Measurements from ENCODE around the gene LGI1. TPM values are rescaled to one million over a fixed set of nuclear protein-coding genes. Genes with fewer than 3 reads are reported as not detected.

The LGI1 gene
- total RNA-seq, 2 donors from 2014 or later, result not detected

GRCh38 chr10:93760490-93760889 lies 2.8 kb downstream of the LGI1 start:
- Mint-ChIP-seq H3K36me3 (ENCODE audit: insufficient read depth in 2 of 2) (no peaks in the 10 kb centered on the region), H3K4me3 (no peak overlapping the region), H3K27ac (no peak overlapping the region), H3K9me3 (no peaks in the 10 kb centered on the region), H3K27me3 (ENCODE audit: low read depth) (peaks cover 60% of the 10 kb centered on the region), H3K4me1 (ENCODE audit: low read depth) (peaks cover 13% of the 10 kb centered on the region)
- no peak for ATAC-seq (replicated peaks in 1 of 2)
- no peak for DNase-seq

DNA sequence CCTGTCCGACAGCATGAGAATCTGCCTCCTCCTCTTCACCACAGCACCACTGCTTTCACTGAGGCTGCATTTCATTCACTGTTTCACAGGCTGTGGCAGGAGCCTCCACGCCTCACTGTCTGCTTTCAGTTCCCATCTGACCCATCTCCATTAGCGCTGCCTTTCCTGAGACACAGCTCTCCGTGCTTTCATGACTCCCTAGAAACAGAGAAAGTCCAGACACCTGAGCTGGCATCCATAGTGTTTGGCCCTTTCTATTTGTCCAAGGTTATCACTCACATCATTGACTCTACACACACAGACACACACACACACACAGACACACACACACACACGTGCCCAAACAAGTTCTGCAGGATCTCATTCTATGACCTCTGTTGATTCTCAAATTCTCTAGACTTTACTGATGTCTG lies 5.2 kb downstream of the LGI1 start:
- peaks cover 9% of the 10 kb centered on the region for H3K4me1 Mint-ChIP-seq (ENCODE audit: low read depth)
- no peak for ATAC-seq (replicated peaks in 1 of 2)

DNA sequence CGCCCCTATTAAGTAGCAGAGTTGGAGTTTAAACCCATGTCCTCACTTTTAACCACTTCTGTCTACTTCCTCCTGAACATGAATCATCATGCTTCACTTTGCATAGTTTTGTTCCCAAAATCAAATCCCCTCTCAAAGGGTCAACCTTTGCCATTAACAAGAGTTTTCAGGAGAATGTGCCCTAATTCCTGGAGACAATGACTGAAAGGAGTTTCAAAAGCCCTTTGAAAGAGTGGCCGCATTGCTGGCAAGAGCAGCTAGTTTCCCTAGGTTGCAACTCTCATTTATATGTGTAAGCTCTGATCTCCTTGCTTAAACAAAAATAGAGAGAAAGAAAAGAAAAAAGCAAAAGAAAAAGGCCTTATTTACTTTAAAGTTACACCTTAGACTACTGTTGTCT lies 9.2 kb downstream of the LGI1 start:
- DNase-seq (no peak), ATAC-seq (replicated peaks in 1 of 2) (no peak)
- Mint-ChIP-seq H3K36me3 (ENCODE audit: insufficient read depth in 2 of 2) (no peaks in the 10 kb centered on the region), H3K4me1 (ENCODE audit: low read depth) (no peaks in the 10 kb centered on the region), H3K9me3 (no peaks in the 10 kb centered on the region), H3K4me3 (no peak overlapping the region), H3K27ac (no peak overlapping the region), H3K27me3 (ENCODE audit: low read depth) (peaks cover 17% of the 10 kb centered on the region)

More for the DNA sequence above, 5.2 kb downstream of the LGI1 start:
- no peak overlapping the region for H3K27ac Mint-ChIP-seq
- peaks cover 48% of the 10 kb centered on the region for H3K27me3 Mint-ChIP-seq (ENCODE audit: low read depth)
- DNase-seq, result no peak
- H3K4me3 Mint-ChIP-seq, result no peak overlapping the region
- H3K9me3 Mint-ChIP-seq, result no peaks in the 10 kb centered on the region
- H3K36me3 Mint-ChIP-seq (ENCODE audit: insufficient read depth in 2 of 2), result no peaks in the 10 kb centered on the region

DNA sequence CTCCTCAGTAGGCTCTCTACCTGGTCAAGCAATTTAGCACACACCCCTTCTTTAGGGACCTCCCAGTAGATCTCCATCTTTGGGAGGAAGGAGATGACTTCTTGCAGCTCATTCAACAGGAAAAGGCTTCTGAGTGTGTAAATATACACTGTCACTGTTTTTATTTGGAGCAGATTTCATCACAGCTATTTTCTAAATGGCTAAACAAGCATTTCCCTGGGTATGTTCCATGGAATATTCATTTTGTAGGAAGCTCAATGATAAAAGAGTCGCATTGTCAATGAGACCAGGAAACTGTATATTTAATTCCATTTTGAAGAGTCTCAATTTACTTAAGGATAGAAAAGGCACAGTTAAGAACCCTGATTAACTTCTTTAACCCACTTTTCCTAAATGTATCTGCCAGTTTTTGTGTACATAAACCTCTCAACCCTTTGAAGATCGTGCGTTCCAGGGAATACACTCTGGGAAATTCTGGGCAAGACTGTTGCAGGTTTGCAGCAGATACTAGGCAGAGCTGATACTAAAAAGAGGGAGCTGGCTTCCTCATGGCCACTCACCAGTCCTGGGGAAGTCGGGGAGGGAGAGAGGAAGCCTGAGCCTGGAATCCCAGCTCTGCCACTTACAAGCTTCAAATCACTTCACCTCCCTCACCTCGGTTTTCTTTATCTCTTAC lies 10.1 kb downstream of the LGI1 start:
- Mint-ChIP-seq H3K4me1 (ENCODE audit: low read depth) (no peaks in the 10 kb centered on the region), H3K9me3 (no peaks in the 10 kb centered on the region), H3K4me3 (no peak overlapping the region), H3K27me3 (ENCODE audit: low read depth) (peaks cover 14% of the 10 kb centered on the region), H3K36me3 (ENCODE audit: insufficient read depth in 2 of 2) (no peaks in the 10 kb centered on the region), H3K27ac (no peak overlapping the region)
- no peak for DNase-seq
- no peak for ATAC-seq (replicated peaks in 1 of 2)

- no peaks in the 10 kb centered on the region for H3K9me3 Mint-ChIP-seq
- no peak overlapping the region for H3K4me3 Mint-ChIP-seq
- H3K27ac Mint-ChIP-seq, result no peak overlapping the region
- H3K4me1 Mint-ChIP-seq (ENCODE audit: low read depth), result no peaks in the 10 kb centered on the region
- H3K36me3 Mint-ChIP-seq (ENCODE audit: insufficient read depth in 2 of 2), result no peaks in the 10 kb centered on the region
- H3K27me3 Mint-ChIP-seq (ENCODE audit: low read depth), result peaks cover 7% of the 10 kb centered on the region
- DNase-seq, result no peak
- no peak for ATAC-seq (replicated peaks in 1 of 2)
Observed at GRCh38 chr10:93768892-93769291, 11.2 kb downstream of the LGI1 start.

DNA sequence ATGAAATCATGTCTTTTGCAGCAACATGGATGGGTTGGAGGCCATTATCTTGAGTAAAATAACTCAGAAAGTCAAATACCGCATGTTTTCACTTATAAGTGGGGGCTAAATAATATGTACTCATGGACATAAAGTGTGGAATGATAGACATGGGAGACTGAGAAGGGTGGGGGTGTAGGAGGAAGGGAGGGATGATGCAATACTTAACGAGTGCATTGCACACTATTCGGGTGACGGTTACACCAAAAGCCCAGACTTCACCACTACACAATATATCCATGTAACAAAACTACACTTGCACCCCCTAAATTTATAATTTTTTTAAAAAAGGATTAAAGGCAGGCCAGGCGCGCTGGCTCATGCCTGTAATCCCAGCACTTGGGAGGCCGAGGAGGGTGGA lies 13.6 kb downstream of the LGI1 start:
- H3K27ac Mint-ChIP-seq, result no peak overlapping the region

GRCh38 chr10:93773120-93773519 lies 15.4 kb downstream of the LGI1 start:
- H3K4me3 Mint-ChIP-seq, result no peak overlapping the region
- no peaks in the 10 kb centered on the region for H3K9me3 Mint-ChIP-seq
- H3K27me3 Mint-ChIP-seq (ENCODE audit: low read depth), result peaks cover 25% of the 10 kb centered on the region
- H3K36me3 Mint-ChIP-seq (ENCODE audit: insufficient read depth in 2 of 2), result no peaks in the 10 kb centered on the region
- H3K4me1 Mint-ChIP-seq (ENCODE audit: low read depth), result no peaks in the 10 kb centered on the region
- no peak overlapping the region for H3K27ac Mint-ChIP-seq
- ATAC-seq (replicated peaks in 1 of 2), result no peak
- no peak for DNase-seq

More for the DNA sequence above, 13.6 kb downstream of the LGI1 start:
- H3K4me3 Mint-ChIP-seq, result no peak overlapping the region
- no peaks in the 10 kb centered on the region for H3K36me3 Mint-ChIP-seq (ENCODE audit: insufficient read depth in 2 of 2)
- no peaks in the 10 kb centered on the region for H3K9me3 Mint-ChIP-seq
- no peak for DNase-seq
- no peaks in the 10 kb centered on the region for H3K4me1 Mint-ChIP-seq (ENCODE audit: low read depth)
- H3K27me3 Mint-ChIP-seq (ENCODE audit: low read depth), result peaks cover 21% of the 10 kb centered on the region
- ATAC-seq (replicated peaks in 1 of 2), result no peak

- no peaks in the 10 kb centered on the region for H3K9me3 Mint-ChIP-seq
- no peaks in the 10 kb centered on the region for H3K36me3 Mint-ChIP-seq (ENCODE audit: insufficient read depth in 2 of 2)
- no peak overlapping the region for H3K27ac Mint-ChIP-seq
- no peak overlapping the region for H3K4me3 Mint-ChIP-seq
- ATAC-seq (replicated peaks in 1 of 2), result no peak
- peaks cover 29% of the 10 kb centered on the region for H3K27me3 Mint-ChIP-seq (ENCODE audit: low read depth)
- no peak for DNase-seq
- no peaks in the 10 kb centered on the region for H3K4me1 Mint-ChIP-seq (ENCODE audit: low read depth)
Observed at GRCh38 chr10:93773705-93774104, 16.0 kb downstream of the LGI1 start.

DNA sequence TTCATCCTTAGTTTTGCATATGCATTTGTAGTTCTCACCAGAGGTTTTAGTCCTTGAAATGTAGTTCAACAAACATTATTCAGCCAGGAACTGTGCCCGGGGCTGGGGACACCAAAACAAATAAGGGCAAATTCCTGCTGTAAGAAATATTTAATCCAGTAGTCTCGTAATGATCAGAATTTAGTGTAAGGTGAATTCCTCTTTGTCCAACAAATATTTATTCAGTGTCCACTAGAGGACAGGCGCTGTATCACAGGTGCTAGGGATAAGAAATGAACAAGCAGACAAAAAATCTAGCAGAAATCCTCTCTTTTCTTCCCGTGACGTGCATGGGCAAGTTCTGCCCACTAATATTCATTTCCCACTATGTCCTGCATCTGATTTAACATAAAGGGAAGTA lies 17.6 kb downstream of the LGI1 start:
- peaks cover 34% of the 10 kb centered on the region for H3K27me3 Mint-ChIP-seq (ENCODE audit: low read depth)
- H3K36me3 Mint-ChIP-seq (ENCODE audit: insufficient read depth in 2 of 2), result no peaks in the 10 kb centered on the region
- H3K27ac Mint-ChIP-seq, result no peak overlapping the region
- no peak for ATAC-seq (replicated peaks in 1 of 2)
- DNase-seq, result no peak
- no peak overlapping the region for H3K4me3 Mint-ChIP-seq
- no peaks in the 10 kb centered on the region for H3K9me3 Mint-ChIP-seq
- H3K4me1 Mint-ChIP-seq (ENCODE audit: low read depth), result no peaks in the 10 kb centered on the region

DNA sequence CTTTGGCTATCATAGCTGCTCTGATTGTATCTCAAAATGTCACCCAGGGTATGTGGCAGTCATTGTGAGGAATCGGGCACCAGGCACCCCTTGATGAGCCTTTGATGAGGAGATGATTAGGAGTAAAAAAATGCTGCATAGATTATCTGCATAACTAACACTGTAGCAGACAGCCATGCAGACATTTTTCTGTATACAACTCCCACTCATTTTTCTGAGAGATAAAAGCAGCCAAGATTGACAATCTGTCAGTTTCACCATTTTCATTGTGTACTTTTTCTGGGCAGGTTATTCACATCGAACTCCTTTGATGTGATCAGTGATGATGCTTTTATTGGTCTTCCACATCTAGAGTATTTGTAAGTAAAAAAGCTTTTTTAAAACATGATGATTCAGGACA lies 19.4 kb downstream of the LGI1 start:
- Mint-ChIP-seq H3K27ac (no peak overlapping the region), H3K9me3 (no peaks in the 10 kb centered on the region), H3K4me1 (ENCODE audit: low read depth) (no peaks in the 10 kb centered on the region), H3K36me3 (ENCODE audit: insufficient read depth in 2 of 2) (no peaks in the 10 kb centered on the region), H3K27me3 (ENCODE audit: low read depth) (peaks cover 34% of the 10 kb centered on the region), H3K4me3 (no peak overlapping the region)
- DNase-seq, result no peak
- no peak for ATAC-seq (replicated peaks in 1 of 2)

DNA sequence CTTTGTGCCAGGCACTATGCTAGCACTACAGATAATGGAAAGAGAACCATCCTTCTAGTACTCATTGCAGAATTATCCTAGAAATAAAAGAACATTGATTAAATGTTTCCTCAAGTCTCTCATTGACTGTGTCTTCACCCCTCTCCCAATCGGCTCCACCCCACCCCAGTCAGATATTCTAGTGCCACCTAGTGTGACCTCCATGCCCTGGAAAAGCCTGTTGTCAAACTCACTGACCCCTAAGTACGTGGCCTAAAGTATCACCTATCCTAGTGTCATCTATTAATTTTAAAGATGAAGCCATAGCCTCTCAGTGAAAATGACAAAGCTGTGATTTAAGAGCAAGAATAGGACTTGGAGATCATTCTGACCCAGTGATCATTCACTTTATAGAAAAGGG lies 26.3 kb downstream of the LGI1 start:
- Mint-ChIP-seq H3K9me3 (no peaks in the 10 kb centered on the region), H3K27ac (no peak overlapping the region), H3K4me1 (ENCODE audit: low read depth) (no peaks in the 10 kb centered on the region), H3K27me3 (ENCODE audit: low read depth) (peaks cover 5% of the 10 kb centered on the region), H3K4me3 (no peak overlapping the region), H3K36me3 (ENCODE audit: insufficient read depth in 2 of 2) (no peaks in the 10 kb centered on the region)
- DNase-seq, result no peak
- no peak for ATAC-seq (replicated peaks in 1 of 2)

DNA sequence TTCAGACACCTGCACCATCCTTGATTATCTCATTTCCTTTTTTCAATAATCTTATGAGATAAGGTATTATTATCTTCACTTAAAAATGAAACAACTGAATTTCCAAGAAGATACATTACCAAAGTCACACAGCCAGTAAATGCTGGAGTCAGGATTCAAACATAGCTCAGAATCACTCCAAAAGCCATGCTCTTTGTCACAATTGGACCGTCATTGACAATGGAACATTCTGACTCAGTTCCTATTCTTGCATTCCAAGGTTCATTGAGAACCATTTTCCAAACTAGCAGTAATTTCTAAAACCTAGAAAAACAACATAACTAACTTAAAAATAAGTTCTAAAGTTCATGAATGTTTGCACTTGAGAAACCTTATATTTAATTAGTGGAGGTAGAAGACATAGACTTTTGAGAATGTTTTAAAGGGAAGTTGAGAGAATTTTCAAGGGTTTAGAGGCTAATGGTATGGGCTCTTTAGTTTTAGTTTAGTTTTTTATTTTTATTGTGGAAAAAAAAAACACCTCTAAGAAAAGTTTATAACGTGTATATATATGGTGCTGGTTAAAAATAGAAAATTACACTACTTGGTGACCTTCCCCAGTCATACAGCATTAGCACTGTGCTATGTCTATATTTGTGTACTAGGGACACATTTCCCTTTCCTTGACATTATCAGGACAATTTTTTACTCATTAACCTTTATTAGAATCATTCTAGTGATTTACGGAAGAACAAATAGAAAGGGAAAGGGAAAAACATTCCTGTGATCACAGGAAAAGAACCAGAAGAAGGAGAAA lies 30.9 kb downstream of the LGI1 start:
- Mint-ChIP-seq H3K4me1 (ENCODE audit: low read depth) (no peaks in the 10 kb centered on the region), H3K27me3 (ENCODE audit: low read depth) (peaks cover 21% of the 10 kb centered on the region), H3K36me3 (ENCODE audit: insufficient read depth in 2 of 2) (no peaks in the 10 kb centered on the region), H3K27ac (no peak overlapping the region), H3K4me3 (no peak overlapping the region), H3K9me3 (no peaks in the 10 kb centered on the region)
- DNase-seq, result no peak
- no peak for ATAC-seq (replicated peaks in 1 of 2)

GRCh38 chr10:93790439-93790838 lies 32.7 kb downstream of the LGI1 start:
- DNase-seq, result no peak
- no peak overlapping the region for H3K4me3 Mint-ChIP-seq
- H3K27ac Mint-ChIP-seq, result no peak overlapping the region
- peaks cover 24% of the 10 kb centered on the region for H3K27me3 Mint-ChIP-seq (ENCODE audit: low read depth)
- H3K36me3 Mint-ChIP-seq (ENCODE audit: insufficient read depth in 2 of 2), result no peaks in the 10 kb centered on the region
- ATAC-seq (replicated peaks in 1 of 2), result no peak
- no peaks in the 10 kb centered on the region for H3K4me1 Mint-ChIP-seq (ENCODE audit: low read depth)
- no peaks in the 10 kb centered on the region for H3K9me3 Mint-ChIP-seq

- H3K27me3 Mint-ChIP-seq (ENCODE audit: low read depth), result peaks cover 17% of the 10 kb centered on the region
- no peaks in the 10 kb centered on the region for H3K9me3 Mint-ChIP-seq
- no peak overlapping the region for H3K27ac Mint-ChIP-seq
- H3K36me3 Mint-ChIP-seq (ENCODE audit: insufficient read depth in 2 of 2), result no peaks in the 10 kb centered on the region
- DNase-seq, result no peak
- H3K4me3 Mint-ChIP-seq, result no peak overlapping the region
- ATAC-seq (replicated peaks in 1 of 2), result no peak
- H3K4me1 Mint-ChIP-seq (ENCODE audit: low read depth), result no peaks in the 10 kb centered on the region
Observed at GRCh38 chr10:93796167-93796566, 38.4 kb downstream of the LGI1 start.
